Neural cell (in vitro differentiated cells): ENCODE results near the gene INO80C.

Experiments used
- EP300 ChIP-seq: fragments of 450-650 bp; conservative IDR thresholded peaks from 2 replicates; pipeline ENCODE4 v1.6.1; 2014; ENCODE audit warnings: antibody characterized with exemption, mild to moderate bottlenecking, moderate library complexity; ENCODE audit not compliant: poor library complexity, severe bottlenecking
- EZH2 ChIP-seq: fragments of 200-600, 300-800 bp; shearing (Covaris generic), sonication (generic); IDR thresholded peaks from 2 replicates; pipeline ENCODE4 v1.6.1; 2014; ENCODE audit warnings: antibody characterized with exemption, low read length, borderline replicate concordance, mild to moderate bottlenecking; ENCODE audit not compliant: insufficient read depth, poor library complexity, severe bottlenecking
- POLR2AphosphoS5 ChIP-seq: IDR thresholded peaks from 2 replicates; pipeline ENCODE4 v1.6.1; 2012
- RAD21 ChIP-seq: fragments of 450-650 bp; conservative IDR thresholded peaks from 2 replicates; pipeline ENCODE4 v1.6.1; 2014; ENCODE audit warnings: antibody characterized with exemption, mild to moderate bottlenecking, moderate library complexity
- REST ChIP-seq: IDR thresholded peaks from 2 replicates; pipeline ENCODE4 v1.6.1; 2012; ENCODE audit warnings: borderline replicate concordance
- SMC3 ChIP-seq: fragments of 450-650 bp; conservative IDR thresholded peaks from 2 replicates; pipeline ENCODE4 v1.6.1; 2014; ENCODE audit warnings: antibody characterized with exemption, mild to moderate bottlenecking, moderate library complexity; ENCODE audit not compliant: poor library complexity
- TAF1 ChIP-seq: IDR thresholded peaks from 2 replicates; pipeline ENCODE4 v1.6.1; 2012; ENCODE audit warnings: low read depth
- TF ChIP-seq, protein P1 (sequence below): fragments of 450-650 bp; IDR thresholded peaks from 2 replicates; pipeline ENCODE4 v1.5.1; 2014; ENCODE audit warnings: antibody characterized with exemption, mild to moderate bottlenecking, moderate library complexity; ENCODE audit not compliant: poor library complexity, severe bottlenecking

GRCh38 chr18:35478520-35479435 lies 19.0 kb downstream of the INO80C start:
- TF ChIP-seq, protein P1, sequence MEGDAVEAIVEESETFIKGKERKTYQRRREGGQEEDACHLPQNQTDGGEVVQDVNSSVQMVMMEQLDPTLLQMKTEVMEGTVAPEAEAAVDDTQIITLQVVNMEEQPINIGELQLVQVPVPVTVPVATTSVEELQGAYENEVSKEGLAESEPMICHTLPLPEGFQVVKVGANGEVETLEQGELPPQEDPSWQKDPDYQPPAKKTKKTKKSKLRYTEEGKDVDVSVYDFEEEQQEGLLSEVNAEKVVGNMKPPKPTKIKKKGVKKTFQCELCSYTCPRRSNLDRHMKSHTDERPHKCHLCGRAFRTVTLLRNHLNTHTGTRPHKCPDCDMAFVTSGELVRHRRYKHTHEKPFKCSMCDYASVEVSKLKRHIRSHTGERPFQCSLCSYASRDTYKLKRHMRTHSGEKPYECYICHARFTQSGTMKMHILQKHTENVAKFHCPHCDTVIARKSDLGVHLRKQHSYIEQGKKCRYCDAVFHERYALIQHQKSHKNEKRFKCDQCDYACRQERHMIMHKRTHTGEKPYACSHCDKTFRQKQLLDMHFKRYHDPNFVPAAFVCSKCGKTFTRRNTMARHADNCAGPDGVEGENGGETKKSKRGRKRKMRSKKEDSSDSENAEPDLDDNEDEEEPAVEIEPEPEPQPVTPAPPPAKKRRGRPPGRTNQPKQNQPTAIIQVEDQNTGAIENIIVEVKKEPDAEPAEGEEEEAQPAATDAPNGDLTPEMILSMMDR = no peak
- TF ChIP-seq TAF1 (no peak), EP300 (no peak), EZH2 (no peak), SMC3 (no peak), REST (no peak), POLR2AphosphoS5 (no peak), RAD21 (no peak)
